DOHH2 (cell line): ENCODE data around the gene UAP1L1.
A peak's percentile ranks its signal among the peaks of the same experiment; 100 is the strongest.

ENCODE experiments used
- H3F3A ChIP-seq: fragments of 200-600 bp; sonication (generic), shearing (Covaris generic); 2 replicates; pipeline ENCODE4 v1.6.0; 2016; ENCODE audit warnings: antibody characterized with exemption, mild to moderate bottlenecking; ENCODE audit not compliant: control insufficient read depth, insufficient read depth
- H3K27ac ChIP-seq: fragments of 200-600 bp; sonication (generic); 2 replicates; pipeline ENCODE4 v1.5.1; 2014; ENCODE audit warnings: low read depth, mild to moderate bottlenecking, low read length, moderate library complexity
- H3K27me3 ChIP-seq: fragments of 200-600 bp; sonication (generic); 2 replicates; pipeline ENCODE4 v1.6.1; 2014; ENCODE audit warnings: mild to moderate bottlenecking, low read length, mixed read lengths; ENCODE audit not compliant: control insufficient read depth
- H3K36me3 ChIP-seq: fragments of 200-600 bp; sonication (generic); 2 replicates; pipeline ENCODE4 v1.6.1; 2014; ENCODE audit warnings: mild to moderate bottlenecking, low read length, moderate library complexity, mixed read lengths; ENCODE audit not compliant: control insufficient read depth
- H3K4me1 ChIP-seq: fragments of 200-600 bp; sonication (generic); 2 replicates; pipeline ENCODE4 v1.6.1; 2014; ENCODE audit warnings: mild to moderate bottlenecking, low read length, mixed read lengths; ENCODE audit not compliant: control insufficient read depth
- H3K4me2 ChIP-seq: fragments of 200-600 bp; sonication (generic); 2 replicates; pipeline ENCODE4 v1.6.0; 2014; ENCODE audit warnings: mild to moderate bottlenecking, low read length, moderate library complexity
- H3K4me3 ChIP-seq: fragments of 200-600 bp; sonication (generic); 2 replicates; pipeline ENCODE4 v1.5.1; 2014; ENCODE audit warnings: mild to moderate bottlenecking, low read length, mixed read lengths
- H3K79me2 ChIP-seq: fragments of 200-600 bp; sonication (generic); 2 replicates; pipeline ENCODE4 v1.6.1; 2014; ENCODE audit warnings: mild to moderate bottlenecking, low read length, mixed read lengths; ENCODE audit not compliant: control insufficient read depth
- H3K9me2 ChIP-seq: fragments of 200-600 bp; sonication (generic); replicated peaks from 2 replicates; pipeline ENCODE4 v1.6.1; 2014; ENCODE audit warnings: mild to moderate bottlenecking, low read length, mixed read lengths; ENCODE audit not compliant: control insufficient read depth
- H3K9me3 ChIP-seq: fragments of 200-600 bp; sonication (generic); 2 replicates; pipeline ENCODE4 v1.6.1; 2014; ENCODE audit warnings: antibody characterized with exemption, low read length, mixed read lengths; ENCODE audit not compliant: control insufficient read depth, insufficient read depth
- H4K20me1 ChIP-seq: fragments of 200-600 bp; sonication (generic); 2 replicates; pipeline ENCODE4 v1.6.0; 2014; ENCODE audit warnings: low read depth, mild to moderate bottlenecking, antibody characterized with exemption, low read length, moderate library complexity; ENCODE audit not compliant: control insufficient read depth, insufficient read depth
- EZH2phosphoT487 ChIP-seq: fragments of 200-600 bp; sonication (generic); IDR thresholded peaks from 2 replicates; pipeline ENCODE4 v1.6.1; 2017; ENCODE audit warnings: borderline replicate concordance, mild to moderate bottlenecking, antibody characterized with exemption, low read length, moderate library complexity, mixed read lengths
- TF ChIP-seq, protein P1 (sequence below): fragments of 200-600 bp; sonication (generic); IDR thresholded peaks from one replicate; pipeline ENCODE4 v1.5.1; 2014; ENCODE audit warnings: antibody characterized with exemption, mild to moderate bottlenecking, low read depth, low read length; ENCODE audit not compliant: poor library complexity, severe bottlenecking

UAP1L1 gene, protein sequence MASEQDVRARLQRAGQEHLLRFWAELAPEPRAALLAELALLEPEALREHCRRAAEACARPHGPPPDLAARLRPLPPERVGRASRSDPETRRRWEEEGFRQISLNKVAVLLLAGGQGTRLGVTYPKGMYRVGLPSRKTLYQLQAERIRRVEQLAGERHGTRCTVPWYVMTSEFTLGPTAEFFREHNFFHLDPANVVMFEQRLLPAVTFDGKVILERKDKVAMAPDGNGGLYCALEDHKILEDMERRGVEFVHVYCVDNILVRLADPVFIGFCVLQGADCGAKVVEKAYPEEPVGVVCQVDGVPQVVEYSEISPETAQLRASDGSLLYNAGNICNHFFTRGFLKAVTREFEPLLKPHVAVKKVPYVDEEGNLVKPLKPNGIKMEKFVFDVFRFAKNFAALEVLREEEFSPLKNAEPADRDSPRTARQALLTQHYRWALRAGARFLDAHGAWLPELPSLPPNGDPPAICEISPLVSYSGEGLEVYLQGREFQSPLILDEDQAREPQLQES

DNA sequence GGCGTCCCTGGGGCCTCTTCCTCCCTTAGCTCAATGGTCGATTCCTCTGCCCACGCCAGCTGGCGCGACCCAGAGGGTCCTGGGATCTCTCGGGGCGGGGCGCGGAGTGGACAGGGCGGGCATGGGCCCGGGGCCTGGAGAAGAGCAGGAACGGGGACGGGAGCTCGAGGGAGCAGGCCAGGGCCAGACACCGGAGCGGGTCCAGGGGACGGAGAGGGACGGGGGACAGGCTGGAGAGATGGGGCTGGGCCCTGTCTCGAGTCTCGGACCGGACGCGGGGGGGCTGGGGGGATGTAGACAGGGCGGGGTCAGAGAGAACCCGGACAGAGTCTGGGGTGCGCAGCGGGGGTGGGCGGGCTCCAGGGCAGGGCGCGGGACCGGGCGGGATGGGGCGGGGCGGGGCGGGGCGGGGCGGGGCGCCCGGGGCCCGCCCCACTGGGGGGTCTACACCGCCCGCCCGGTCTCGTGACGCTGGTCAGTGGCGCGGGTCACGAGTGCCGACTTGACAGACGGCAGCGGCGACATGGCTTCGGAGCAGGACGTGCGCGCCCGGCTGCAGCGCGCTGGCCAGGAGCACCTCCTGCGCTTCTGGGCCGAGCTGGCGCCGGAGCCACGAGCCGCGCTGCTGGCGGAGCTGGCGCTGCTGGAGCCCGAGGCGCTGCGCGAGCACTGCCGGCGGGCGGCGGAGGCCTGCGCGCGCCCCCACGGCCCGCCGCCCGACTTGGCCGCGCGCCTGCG, at the start of gene UAP1L1:
UAP1L1 (plus strand) TSS at position 508 of the 738 bp plus-strand sequence; CDS start at position 524, 16 bp downstream.
- no peaks in the 10 kb centered on the region for H3K9me3 ChIP-seq
- peak within 1 kb of the TSS; percentile 88 for H3K4me3 ChIP-seq
- 0 out of 2 replicates have a peak, but pooled peaks cover 10% of the 10 kb centered on the region for H4K20me1 ChIP-seq
- no peak for TF ChIP-seq EZH2phosphoT487
- TF ChIP-seq, protein P1, sequence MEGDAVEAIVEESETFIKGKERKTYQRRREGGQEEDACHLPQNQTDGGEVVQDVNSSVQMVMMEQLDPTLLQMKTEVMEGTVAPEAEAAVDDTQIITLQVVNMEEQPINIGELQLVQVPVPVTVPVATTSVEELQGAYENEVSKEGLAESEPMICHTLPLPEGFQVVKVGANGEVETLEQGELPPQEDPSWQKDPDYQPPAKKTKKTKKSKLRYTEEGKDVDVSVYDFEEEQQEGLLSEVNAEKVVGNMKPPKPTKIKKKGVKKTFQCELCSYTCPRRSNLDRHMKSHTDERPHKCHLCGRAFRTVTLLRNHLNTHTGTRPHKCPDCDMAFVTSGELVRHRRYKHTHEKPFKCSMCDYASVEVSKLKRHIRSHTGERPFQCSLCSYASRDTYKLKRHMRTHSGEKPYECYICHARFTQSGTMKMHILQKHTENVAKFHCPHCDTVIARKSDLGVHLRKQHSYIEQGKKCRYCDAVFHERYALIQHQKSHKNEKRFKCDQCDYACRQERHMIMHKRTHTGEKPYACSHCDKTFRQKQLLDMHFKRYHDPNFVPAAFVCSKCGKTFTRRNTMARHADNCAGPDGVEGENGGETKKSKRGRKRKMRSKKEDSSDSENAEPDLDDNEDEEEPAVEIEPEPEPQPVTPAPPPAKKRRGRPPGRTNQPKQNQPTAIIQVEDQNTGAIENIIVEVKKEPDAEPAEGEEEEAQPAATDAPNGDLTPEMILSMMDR = no peak
- H3K9me2 ChIP-seq = no peaks in the 10 kb centered on the region
- peaks cover 7% of the 10 kb centered on the region for H3K79me2 ChIP-seq
- peaks cover 6% of the 10 kb centered on the region; the same call in 1 of the 2 replicates for H3F3A ChIP-seq
- H3K4me1 ChIP-seq = peaks cover 26% of the 10 kb centered on the region
- no peaks in the 10 kb centered on the region for H3K27me3 ChIP-seq
- H3K27ac ChIP-seq = no peak within 1 kb of the TSS
- H3K36me3 ChIP-seq = peaks cover 33% of the 10 kb centered on the region
- H3K4me2 ChIP-seq = peak within 1 kb of the TSS; percentile 95

DNA sequence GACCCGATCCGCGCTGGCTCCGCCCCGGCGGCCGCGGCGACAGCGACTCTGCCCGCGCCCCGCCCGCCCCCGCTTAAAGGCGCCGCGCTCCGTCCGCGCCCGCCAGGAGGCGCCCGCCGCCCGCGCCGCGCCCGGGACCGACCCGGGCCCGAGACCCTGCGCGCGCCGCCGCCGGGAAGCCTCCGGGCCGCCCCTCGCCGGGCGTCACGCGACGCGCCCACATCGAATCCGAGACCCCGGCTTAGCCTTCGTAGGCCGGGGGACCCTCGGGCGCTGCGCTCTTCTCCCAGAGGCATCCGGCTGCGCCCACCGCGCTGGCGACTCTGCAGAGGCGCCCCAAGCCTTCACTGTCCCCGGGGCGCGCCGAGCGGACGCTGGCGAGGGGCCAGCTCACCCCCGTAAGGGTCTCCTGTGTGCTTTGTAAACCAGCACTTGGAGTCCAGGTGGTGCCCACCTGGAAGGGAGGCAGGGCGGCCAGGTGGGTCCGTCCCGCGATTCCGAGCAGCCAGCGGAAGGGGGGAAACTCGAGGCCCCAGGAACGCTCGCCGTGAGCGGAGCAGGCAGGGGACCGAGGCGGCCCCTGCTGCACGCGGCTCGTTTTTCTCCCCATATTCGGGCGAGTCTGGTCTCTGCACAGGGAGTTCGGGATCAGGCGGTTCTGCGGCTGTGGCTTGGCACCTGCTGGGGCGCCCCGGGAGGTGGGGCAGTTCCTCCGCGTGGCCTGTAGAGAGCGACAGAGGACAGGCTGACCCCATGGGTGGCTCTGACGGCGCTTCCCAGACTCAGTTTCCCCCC, 48.9 kb upstream of the UAP1L1 start:
- H3K27ac ChIP-seq = no peak overlapping the region
- peaks cover 55% of the 10 kb centered on the region for H3K27me3 ChIP-seq

More for the DNA sequence above, 48.9 kb upstream of the UAP1L1 start:
- H4K20me1 ChIP-seq = 0 out of 2 replicates have a peak, but pooled peaks cover 3% of the 10 kb centered on the region
- no peak for TF ChIP-seq EZH2phosphoT487
- TF ChIP-seq, protein P1 = no peak
- H3K79me2 ChIP-seq = no peaks in the 10 kb centered on the region
- H3K36me3 ChIP-seq = no peaks in the 10 kb centered on the region
- H3K4me3 ChIP-seq = peak overlapping the region; percentile 77
- no peaks in the 10 kb centered on the region for H3F3A ChIP-seq
- H3K4me2 ChIP-seq = peak overlapping the region; percentile 97
- H3K4me1 ChIP-seq = peaks cover 55% of the 10 kb centered on the region
- no peaks in the 10 kb centered on the region for H3K9me2 ChIP-seq
- H3K9me3 ChIP-seq = no peaks in the 10 kb centered on the region
